ENCODE measurements around the gene TMUB1.

Gene TMUB1

GRCh38 chr7:151101621-151102396, 18.5 kb upstream of the TMUB1 start:
- no peak for DNase-seq

DNA sequence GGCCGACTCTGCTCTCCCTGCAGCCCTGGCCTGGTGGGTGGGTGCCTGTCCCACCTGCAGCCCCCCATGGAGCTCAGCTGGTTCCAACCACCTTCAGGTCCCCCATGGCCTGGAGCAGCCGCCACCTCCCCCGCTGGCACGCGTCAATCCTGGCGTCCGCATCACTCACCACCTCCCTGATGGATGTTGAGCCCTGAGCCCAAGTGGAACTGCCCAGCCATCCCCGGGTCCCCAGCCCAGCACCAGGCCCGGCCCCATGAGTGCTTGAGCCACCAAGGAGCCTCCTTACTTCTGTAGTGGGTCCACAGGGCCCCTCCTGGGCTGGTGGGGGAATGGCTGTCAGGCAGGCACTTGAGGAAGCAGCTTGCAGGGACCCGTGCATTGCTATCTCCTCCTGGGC, 17.6 kb upstream of the TMUB1 start:
- no peak for DNase-seq

DNA sequence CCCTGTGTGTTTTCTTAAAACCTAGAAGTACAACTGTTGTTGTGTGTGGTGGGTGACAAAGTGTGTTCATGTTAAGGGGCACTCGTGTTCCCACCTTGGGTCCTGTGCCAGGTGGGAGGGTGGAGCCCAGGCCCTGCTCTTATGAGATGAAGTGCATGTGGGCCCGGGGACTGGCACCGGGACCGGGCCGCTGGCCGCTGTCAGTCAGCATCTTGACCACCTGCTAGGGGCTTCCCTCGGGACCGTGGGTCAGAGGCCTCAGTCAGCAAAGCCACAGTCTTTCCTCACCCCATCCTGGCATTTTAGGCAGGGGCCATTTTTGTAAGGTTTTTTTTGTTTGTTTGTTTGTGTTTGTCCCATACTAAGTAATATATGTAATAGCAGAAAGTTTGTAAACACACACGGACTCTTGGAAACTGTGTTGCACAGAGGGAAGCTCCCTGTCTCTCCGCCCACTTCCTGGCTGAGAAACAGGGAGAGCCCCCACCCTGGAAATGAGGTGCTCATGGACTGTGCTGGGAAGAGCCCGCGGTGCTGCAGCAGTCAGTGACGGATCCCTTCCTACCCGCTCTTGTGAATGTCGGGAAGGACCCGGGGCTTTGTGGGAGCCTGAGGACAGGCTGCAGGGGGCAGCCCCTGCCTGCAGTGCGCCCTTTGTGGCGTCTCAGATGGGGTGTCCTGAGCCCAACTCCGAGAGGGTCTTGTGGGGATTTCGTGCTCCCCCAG, 16.4 kb upstream of the TMUB1 start:
- no peak for DNase-seq

- no peak for DNase-seq
These were observed 12.7 kb upstream of the TMUB1 start for GRCh38 chr7:151095828-151096475.

GRCh38 chr7:151095123-151095797, 12.0 kb upstream of the TMUB1 start:
- no peak for DNase-seq

DNA sequence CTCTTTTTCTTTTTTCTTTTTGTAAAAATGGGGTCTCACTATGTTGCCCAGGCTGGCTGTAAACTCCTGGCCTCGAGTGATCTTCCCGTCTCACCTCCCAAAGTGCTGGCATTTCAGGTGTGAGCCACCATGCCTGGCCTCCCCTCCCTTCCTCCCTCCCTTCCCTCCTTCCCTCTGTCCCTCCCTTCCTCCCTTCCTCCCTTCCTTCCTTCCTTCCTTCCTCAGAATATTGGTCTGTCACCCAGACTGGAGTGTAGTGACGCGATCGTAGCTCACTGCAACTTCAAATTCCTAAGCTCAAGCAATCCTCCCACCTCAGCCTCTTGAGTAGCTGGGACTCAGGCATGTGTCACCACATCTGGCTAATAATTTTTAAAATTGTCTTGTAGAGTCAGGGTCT, 11.4 kb upstream of the TMUB1 start:
- DNase-seq, result no peak

- DNase-seq, result no peak
These were observed 10.5 kb upstream of the TMUB1 start for GRCh38 chr7:151093748-151094147.

GRCh38 chr7:151091988-151092387, 8.7 kb upstream of the TMUB1 start:
- no peak for DNase-seq

DNA sequence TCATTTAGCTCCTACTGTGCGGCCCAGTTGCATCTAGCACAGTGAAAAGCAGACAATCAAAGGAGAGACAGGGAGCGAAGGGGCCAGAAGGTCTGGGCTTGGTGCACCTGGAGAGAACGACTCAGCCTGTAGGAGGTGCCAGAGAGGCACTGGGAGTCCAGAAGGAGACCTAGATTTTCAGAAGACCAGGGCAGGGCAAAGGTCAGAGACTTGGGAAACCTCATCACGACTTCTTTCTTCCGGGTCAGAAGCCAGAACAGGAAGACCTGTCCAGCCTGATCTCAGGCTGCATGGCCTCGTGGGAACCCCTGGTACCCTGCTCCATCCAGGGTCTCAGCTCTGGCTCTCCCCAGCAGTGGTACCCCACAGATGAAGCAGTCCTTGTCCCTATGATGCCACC, 8.1 kb upstream of the TMUB1 start:
- DNase-seq, result no peak

GRCh38 chr7:151091003-151091402, 7.7 kb upstream of the TMUB1 start:
- no peak for DNase-seq

DNA sequence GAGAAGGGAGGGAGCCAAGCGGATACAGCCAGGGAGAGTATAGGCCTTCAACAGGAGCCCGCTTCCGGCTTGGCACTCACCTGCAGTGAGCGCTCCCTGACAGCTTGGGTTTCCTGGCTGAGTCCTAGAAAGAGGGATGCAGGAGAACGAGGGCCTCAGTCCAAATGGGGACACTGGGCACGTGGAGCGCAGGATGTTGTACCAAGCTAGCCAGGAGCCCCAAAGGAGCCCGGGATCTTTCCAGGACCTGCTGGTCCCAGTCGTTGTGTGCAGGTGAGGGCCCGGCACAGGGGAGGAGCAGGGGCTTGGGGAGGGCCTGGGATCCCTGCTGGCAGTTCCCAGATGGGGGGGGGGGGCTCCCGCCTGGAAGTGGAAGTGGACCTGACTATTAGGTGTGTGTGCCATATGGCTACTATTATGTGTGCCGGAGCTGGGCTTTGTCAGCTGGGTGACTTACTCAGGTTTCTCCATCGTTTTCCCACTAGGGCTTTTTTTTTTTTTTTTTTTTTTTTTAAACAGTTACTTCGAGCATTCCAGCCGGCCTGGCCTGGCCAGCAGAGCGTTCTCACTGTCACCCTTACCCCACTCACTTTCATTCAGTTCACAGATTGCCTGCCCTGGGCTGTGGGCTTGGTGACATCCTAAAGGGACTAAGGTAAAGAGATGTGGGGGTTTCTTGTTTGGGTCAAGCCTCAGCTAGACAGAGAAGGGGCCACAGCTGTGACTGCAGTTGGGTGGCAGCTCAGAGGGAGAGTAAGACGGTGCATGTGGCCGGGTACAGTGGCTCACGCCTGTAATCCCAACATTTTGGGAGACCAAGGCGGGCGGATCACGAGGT, 6.8 kb upstream of the TMUB1 start:
- peak; percentile 70 for DNase-seq

DNA sequence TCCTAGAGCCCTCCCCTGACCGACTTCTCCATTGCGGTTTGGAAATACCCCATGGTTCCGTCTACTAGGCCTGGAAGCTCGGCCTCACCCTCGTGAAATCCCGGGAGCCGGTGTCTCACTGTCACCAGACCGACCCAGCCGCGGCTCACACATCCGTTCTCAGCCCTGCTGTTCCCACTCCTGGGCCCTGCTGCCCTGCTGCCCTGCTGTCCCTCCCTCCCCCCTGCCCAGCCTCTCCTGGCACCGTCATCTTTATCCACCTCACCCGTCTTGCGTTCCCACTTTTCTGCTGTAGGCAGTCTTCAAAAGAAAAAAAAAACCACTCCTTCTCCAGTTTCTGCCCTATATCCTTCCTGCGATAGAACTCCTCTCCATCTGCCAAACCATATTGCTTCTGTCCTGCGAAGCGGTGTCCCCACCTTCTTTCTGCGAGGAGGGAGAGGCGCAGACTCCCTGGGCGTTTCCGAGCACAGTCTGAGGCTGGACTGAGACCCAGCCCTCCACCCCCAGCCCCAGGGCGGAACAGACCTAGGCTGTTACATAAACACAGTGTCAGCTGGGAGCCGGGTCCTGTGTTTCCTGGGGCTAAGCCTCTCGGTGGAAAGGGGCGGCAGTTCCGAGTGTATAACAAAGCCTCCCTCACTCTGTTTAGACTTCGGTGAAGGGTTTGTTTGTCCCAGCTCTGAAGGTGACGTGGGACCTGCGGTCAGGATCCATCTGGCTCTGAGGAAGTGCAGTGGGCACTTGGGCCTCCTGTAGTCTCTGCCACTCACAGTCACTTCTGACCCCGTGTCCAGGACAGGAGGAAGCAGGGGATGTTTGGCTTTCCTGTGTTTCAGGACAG, 5.8 kb upstream of the TMUB1 start:
- DNase-seq, result peak; percentile 81

GRCh38 chr7:151088019-151088855, 4.9 kb upstream of the TMUB1 start:
- DNase-seq, result no peak

DNA sequence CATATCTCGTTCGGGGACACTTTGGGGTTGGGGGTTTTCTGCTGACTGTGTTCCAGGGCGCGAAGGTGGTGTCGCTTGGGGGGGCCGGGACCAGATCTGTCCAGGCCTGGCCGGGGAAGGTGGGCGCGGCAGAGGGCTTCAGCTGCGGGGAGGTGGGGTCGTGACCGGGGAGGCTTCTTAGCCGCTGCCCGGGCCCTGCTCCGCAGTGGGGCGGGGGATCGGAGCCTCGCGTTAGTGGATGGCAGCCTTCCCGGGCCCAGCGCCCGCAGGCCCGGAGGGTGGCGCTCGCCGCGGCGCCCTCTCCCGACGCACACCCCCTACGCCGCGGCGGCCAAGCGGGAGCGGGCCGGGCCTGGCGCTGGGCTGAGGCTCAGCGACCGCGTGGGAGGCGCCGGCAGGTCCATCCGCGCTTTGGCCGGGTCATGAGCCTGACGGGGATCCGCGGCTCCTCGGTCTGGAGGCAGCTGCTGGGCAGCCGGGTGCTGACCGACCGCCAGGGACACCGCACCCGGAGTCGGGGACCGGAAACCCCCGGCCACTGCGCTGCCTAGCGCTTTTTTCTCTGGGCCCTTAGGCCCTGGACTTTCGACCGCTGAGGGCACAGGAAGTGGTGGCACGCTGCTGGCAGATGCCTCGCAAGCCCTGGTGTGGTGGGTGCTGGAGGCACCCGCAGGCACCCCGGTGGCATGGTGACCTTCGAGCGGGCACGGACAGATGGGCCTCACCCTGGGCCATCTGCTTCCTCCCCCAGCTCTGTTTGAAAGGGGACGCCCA, 4.1 kb upstream of the TMUB1 start:
- peak; percentile 39 for DNase-seq

GRCh38 chr7:151086802-151087244, 3.5 kb upstream of the TMUB1 start:
- no peak for DNase-seq

DNA sequence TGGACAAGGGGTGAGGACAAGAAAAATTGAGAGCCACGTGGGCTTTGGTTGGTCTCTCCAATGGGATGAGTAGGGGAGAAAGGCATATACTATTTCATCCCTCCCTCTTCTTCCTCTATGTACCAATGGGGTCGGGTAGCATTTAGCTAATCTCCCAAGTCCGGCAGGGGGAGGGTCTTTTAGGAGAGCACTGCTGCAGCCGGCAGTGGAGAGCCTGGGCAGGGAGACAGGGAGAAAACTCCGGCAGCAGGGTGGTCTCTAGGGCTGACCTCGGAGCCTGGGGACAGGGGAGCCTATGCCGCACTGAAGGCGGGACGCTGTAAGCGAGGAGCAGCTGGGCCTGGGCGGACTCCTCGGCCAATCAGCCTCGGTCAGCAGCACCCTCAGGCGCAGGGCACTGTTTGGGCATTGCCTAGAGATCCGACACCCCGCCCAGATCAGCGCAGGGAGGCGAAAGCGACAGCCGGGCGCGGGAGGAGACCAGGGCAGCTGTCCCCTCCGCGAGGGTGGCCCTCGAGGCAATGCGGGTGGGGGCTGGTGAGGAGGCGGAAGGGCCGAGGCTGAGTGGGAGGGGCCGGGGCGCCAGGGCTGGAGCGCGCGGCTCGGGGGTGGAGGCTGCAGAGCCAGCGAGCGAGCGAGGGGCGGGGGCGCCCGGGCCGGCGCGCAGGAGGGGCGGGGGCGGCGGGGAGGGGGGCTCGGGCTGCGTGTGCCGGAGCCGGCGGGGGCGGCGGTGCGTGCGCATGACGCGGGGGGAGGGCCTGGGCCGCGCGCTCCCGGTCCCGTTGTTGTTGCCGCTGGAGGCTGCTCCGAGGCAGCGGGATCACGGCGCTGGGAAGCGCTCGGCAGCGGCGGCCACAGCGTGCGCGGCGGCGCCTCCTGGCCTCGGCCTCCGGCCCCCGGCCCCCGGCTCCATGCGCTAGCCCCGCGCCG, 2.7 kb upstream of the TMUB1 start, which contains the start of gene AGAP3:
AGAP3 (plus strand) TSS at position 785 of the 930 bp plus-strand sequence. CDS start 267 bp downstream, outside the sequence.
- DNase-seq, result peak; percentile 44

GRCh38 chr7:151085329-151085690, 2.0 kb upstream of the TMUB1 start:
- no peak for DNase-seq

- DNase-seq, result no peak
These were observed 499 bp upstream of the TMUB1 start for GRCh38 chr7:151083824-151084160.

All from NCI-H2171 (cell line).